Measurements from ENCODE around the gene ACSL4.

DNA sequence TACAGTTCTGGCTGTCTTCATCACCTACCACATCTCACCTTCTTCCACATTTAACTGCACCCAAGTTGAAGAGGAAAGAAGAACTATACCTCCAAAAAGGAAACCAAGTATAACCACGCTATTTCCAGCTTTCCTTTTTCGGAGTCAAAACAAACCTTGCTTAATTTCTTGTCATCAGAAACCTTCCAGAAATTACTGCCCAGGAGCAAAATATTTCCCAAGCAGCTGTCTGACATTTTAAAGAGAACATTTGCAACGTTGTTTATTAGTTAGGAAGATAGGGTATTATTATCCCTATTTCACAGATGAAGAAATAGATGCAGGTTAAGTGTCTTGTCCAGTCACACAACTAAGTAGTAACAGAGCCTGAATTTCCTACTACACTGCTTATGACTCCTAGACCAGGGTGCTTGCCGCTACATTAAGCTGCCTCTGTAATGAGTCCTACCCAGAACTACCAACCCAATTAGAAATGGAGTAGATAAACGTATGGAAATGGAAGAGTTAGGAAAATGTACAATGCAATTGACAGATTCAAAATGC is 2.2 kb upstream of the ACSL4 start:
- TF ChIP-seq, protein P1, sequence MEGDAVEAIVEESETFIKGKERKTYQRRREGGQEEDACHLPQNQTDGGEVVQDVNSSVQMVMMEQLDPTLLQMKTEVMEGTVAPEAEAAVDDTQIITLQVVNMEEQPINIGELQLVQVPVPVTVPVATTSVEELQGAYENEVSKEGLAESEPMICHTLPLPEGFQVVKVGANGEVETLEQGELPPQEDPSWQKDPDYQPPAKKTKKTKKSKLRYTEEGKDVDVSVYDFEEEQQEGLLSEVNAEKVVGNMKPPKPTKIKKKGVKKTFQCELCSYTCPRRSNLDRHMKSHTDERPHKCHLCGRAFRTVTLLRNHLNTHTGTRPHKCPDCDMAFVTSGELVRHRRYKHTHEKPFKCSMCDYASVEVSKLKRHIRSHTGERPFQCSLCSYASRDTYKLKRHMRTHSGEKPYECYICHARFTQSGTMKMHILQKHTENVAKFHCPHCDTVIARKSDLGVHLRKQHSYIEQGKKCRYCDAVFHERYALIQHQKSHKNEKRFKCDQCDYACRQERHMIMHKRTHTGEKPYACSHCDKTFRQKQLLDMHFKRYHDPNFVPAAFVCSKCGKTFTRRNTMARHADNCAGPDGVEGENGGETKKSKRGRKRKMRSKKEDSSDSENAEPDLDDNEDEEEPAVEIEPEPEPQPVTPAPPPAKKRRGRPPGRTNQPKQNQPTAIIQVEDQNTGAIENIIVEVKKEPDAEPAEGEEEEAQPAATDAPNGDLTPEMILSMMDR (conservative IDR thresholded peaks at IDR 0.05 in 1 of 2, IDR thresholded peaks at IDR 0.05 in 1 of 2; ENCODE audit: low read depth in 1 of 2, low read length in 2 of 2): no peak
- no peak for TF ChIP-seq EZH2 (IDR thresholded peaks at IDR 0.05; ENCODE audit: low read length, missing control alignments)

Data from fibroblast of lung (primary cell).